HEK293 (cell line): ENCODE results near the gene CREG2.
A peak's percentile ranks its signal among the peaks of the same experiment; 100 is the strongest.

ENCODE experiments used
- CTCF ChIA-PET: fragments of 350-600 bp; formaldehyde crosslinking; extraction: SDS; loops from one replicate; lab custom pipeline; 2021; ENCODE audit warnings: antibody characterized with exemption; lab: Yijun Ruan, JAX
- POLR2A ChIA-PET: fragments of 300-600 bp; formaldehyde crosslinking; extraction: SDS; loops from one replicate; lab custom pipeline; 2020; ENCODE audit warnings: antibody characterized with exemption, inconsistent platforms; lab: Yijun Ruan, JAX
- H3K27ac ChIP-seq: fragments of 200-500 bp; sonication (Bioruptor generic); 2 replicates; pipeline ENCODE4 v1.5.1; 2014; ENCODE audit warnings: low read depth, low read length, control low read depth, inconsistent platforms; ENCODE audit errors: extremely low read depth
- H3K36me3 ChIP-seq, 2 experiments: fragments of 200-500 bp in 1 of 2; sonication (Bioruptor generic) in 1 of 2; 1 replicate in 1 of 2; 2 replicates in 1 of 2; pipeline ENCODE4 v1.5.1; 2014 to 2017; ENCODE audit warnings: inconsistent platforms in 2 of 2, low read length in 2 of 2; ENCODE audit not compliant: control insufficient read depth in 2 of 2, insufficient read depth in 1 of 2
- H3K4me1 ChIP-seq: fragments of 200-500 bp; sonication (Bioruptor generic); 2 replicates; pipeline ENCODE4 v1.5.1; 2014; ENCODE audit warnings: mild to moderate bottlenecking, low read length, inconsistent platforms; ENCODE audit not compliant: control insufficient read depth, insufficient read depth
- H3K4me3 ChIP-seq: 2 replicates; pipeline ENCODE4 v1.5.1; 2011; ENCODE audit warnings: low read depth, mild to moderate bottlenecking, control low read depth, low read length, moderate library complexity
- H3K9me3 ChIP-seq: fragments of 200-500 bp; sonication (Bioruptor generic); 2 replicates; pipeline ENCODE4 v1.5.1; 2014; ENCODE audit warnings: low read depth, low read length, inconsistent platforms; ENCODE audit not compliant: control insufficient read depth, insufficient read depth
- BCL11A ChIP-seq: fragments of 450-650 bp; formaldehyde crosslinking; IDR thresholded peaks from 2 replicates; pipeline ENCODE4 v1.5.1; 2016; ENCODE audit warnings: low read depth, missing biosample characterization, missing genetic modification characterization
- EGR2 ChIP-seq: fragments of 450-650 bp; formaldehyde crosslinking; IDR thresholded peaks from 2 replicates; pipeline ENCODE4 v1.5.1; 2016; ENCODE audit warnings: low read depth, missing biosample characterization, missing genetic modification characterization
- FEZF1 ChIP-seq: fragments of 450-650 bp; formaldehyde crosslinking; IDR thresholded peaks from 2 replicates; pipeline ENCODE4 v1.5.1; 2016; ENCODE audit warnings: missing biosample characterization, missing genetic modification characterization
- KLF16 ChIP-seq: fragments of 450-650 bp; formaldehyde crosslinking; IDR thresholded peaks from 2 replicates; pipeline ENCODE4 v1.5.1; 2017; ENCODE audit warnings: missing biosample characterization, missing genetic modification characterization
- OVOL3 ChIP-seq: fragments of 450-650 bp; formaldehyde crosslinking; IDR thresholded peaks from 2 replicates; pipeline ENCODE4 v1.5.1; 2016; ENCODE audit warnings: missing biosample characterization, missing genetic modification characterization
- SALL2 ChIP-seq: fragments of 450-650 bp; formaldehyde crosslinking; IDR thresholded peaks from 2 replicates; pipeline ENCODE4 v1.5.0; 2017; ENCODE audit warnings: missing biosample characterization, mild to moderate bottlenecking, missing genetic modification characterization, borderline replicate concordance
- TSHZ1 ChIP-seq: fragments of 450-650 bp; formaldehyde crosslinking; IDR thresholded peaks from 2 replicates; pipeline ENCODE4 v1.5.1; 2016; ENCODE audit warnings: missing biosample characterization, missing genetic modification characterization, borderline replicate concordance
- ZBTB7A ChIP-seq: fragments of 450-650 bp; formaldehyde crosslinking; IDR thresholded peaks from 2 replicates; pipeline ENCODE4 v1.5.1; 2016; ENCODE audit warnings: low read depth, missing biosample characterization, missing genetic modification characterization
- ZNF121 ChIP-seq: fragments of 450-650 bp; formaldehyde crosslinking; IDR thresholded peaks from 2 replicates; pipeline ENCODE4 v1.5.1; 2016; ENCODE audit warnings: missing biosample characterization, missing genetic modification characterization
- ZNF140 ChIP-seq: fragments of 450-650 bp; formaldehyde crosslinking; IDR thresholded peaks from 2 replicates; pipeline ENCODE4 v1.5.1; 2016; ENCODE audit warnings: missing biosample characterization, missing genetic modification characterization
- ZNF148 ChIP-seq: fragments of 450-650 bp; formaldehyde crosslinking; IDR thresholded peaks from 2 replicates; pipeline ENCODE4 v1.5.0; 2017; ENCODE audit warnings: missing biosample characterization, missing genetic modification characterization, borderline replicate concordance
- ZNF16 ChIP-seq: fragments of 450-650 bp; formaldehyde crosslinking; IDR thresholded peaks from 2 replicates; pipeline ENCODE4 v1.5.1; 2016; ENCODE audit warnings: low read depth, missing biosample characterization, missing genetic modification characterization
- ZNF202 ChIP-seq: fragments of 450-650 bp; formaldehyde crosslinking; IDR thresholded peaks from 2 replicates; pipeline ENCODE4 v1.5.1; 2016; ENCODE audit warnings: missing biosample characterization, missing genetic modification characterization, borderline replicate concordance
- ZNF274 ChIP-seq, 2 experiments: fragments of 200-500 bp in 1 of 2; fragments of 450-650 bp in 1 of 2; sonication (Bioruptor generic) in 1 of 2; formaldehyde crosslinking in 1 of 2; IDR thresholded peaks; 2 replicates each; pipeline versions ENCODE4 v1.5.1 to v1.6.1; 2014 to 2016; ENCODE audit warnings: borderline replicate concordance in 1 of 2, inconsistent platforms in 1 of 2, low read length in 1 of 2, missing biosample characterization in 1 of 2, missing genetic modification characterization in 1 of 2
- ZNF555 ChIP-seq: fragments of 450-650 bp; formaldehyde crosslinking; conservative IDR thresholded peaks from 2 replicates; pipeline ENCODE4 v1.5.1; 2017; ENCODE audit warnings: missing biosample characterization, mild to moderate bottlenecking, missing genetic modification characterization, inconsistent platforms
- ZNF558 ChIP-seq: fragments of 450-650 bp; formaldehyde crosslinking; IDR thresholded peaks from 2 replicates; pipeline ENCODE4 v1.5.1; 2016; ENCODE audit warnings: missing biosample characterization, missing genetic modification characterization
- ZNF621 ChIP-seq: fragments of 450-650 bp; formaldehyde crosslinking; IDR thresholded peaks from 2 replicates; pipeline ENCODE4 v1.5.1; 2017; ENCODE audit warnings: missing biosample characterization, missing genetic modification characterization
- ZNF624 ChIP-seq: fragments of 450-650 bp; formaldehyde crosslinking; IDR thresholded peaks from 2 replicates; pipeline ENCODE4 v1.5.1; 2017; ENCODE audit warnings: missing biosample characterization, missing genetic modification characterization
- ZNF629 ChIP-seq: fragments of 450-650 bp; formaldehyde crosslinking; IDR thresholded peaks from 2 replicates; pipeline ENCODE4 v1.5.1; 2017; ENCODE audit warnings: missing biosample characterization, missing genetic modification characterization
- TF ChIP-seq, protein P1 (sequence below): fragments of 450-650 bp; IDR thresholded peaks from 2 replicates; pipeline ENCODE4 v1.5.1; 2018; ENCODE audit warnings: missing biosample characterization, missing genetic modification characterization
- TF ChIP-seq, protein P2 (sequence below): fragments of 450-650 bp; formaldehyde crosslinking; IDR thresholded peaks from 2 replicates; pipeline ENCODE4 v1.5.1; 2016; ENCODE audit warnings: missing biosample characterization, missing genetic modification characterization
- TF ChIP-seq, protein P3 (sequence below): fragments of 450-650 bp; formaldehyde crosslinking; IDR thresholded peaks from 2 replicates; pipeline ENCODE4 v1.5.1; 2017; ENCODE audit warnings: missing biosample characterization, missing genetic modification characterization

CREG2 gene

GRCh38 chr2:101299604-101300003 is 87.7 kb downstream of the CREG2 start (continued):
- no peak for TF ChIP-seq ZNF202
- no peak for TF ChIP-seq ZNF624
- no peak for TF ChIP-seq ZNF148 (tag by site-specific recombination)
- no peak for TF ChIP-seq ZNF621 (tag by site-specific recombination)
- no peak for TF ChIP-seq KLF16 (tag by site-specific recombination)
- TF ChIP-seq ZBTB7A (tag by site-specific recombination) = no peak
- no peak for TF ChIP-seq FEZF1 (tag by site-specific recombination)
- TF ChIP-seq ZNF629 = no peak
- TF ChIP-seq BCL11A = no peak
- no peak for TF ChIP-seq EGR2 (tag by site-specific recombination)

DNA sequence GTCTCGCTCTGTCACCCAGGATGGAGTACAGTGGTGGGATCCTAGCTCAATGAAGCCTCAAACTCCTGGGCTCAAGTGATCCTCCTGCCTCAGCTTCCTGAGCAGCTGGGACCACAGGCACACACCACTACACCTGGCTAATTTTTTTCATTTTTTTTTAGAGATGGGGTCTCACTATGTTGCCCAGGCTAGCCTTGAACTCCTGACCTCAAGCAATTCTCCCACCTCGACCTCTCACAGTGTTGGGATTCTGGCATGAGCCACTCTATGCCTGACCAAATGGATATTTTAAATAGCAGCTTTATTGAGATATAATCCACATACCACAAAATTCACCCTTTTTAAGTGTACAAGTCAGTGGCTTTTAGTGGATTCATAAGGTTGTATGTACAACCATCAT is 89.9 kb downstream of the CREG2 start:
- TF ChIP-seq ZNF140 (no peak), SALL2 (tag by site-specific recombination) (no peak), ZNF121 (peak; percentile 65; the same call in 1 of the 2 replicates)
- Histone ChIP-seq H3K9me3 (no peaks in the 10 kb centered on the region), H3K4me1 (no peaks in the 10 kb centered on the region), H3K27ac (no peak overlapping the region), H3K4me3 (no peak overlapping the region), H3K36me3 (peaks cover 4 to 28% of the 10 kb centered on the region in 2 experiments; a peak in 2 of 3 replicates)
- ChIA-PET CTCF (interaction anchor here (0.7 kb wide), 1 partner anchor 185 kb away, joined by 5 read pairs; no protein-coding TSS in a partner anchor), POLR2A (interaction anchor here (1.7 kb wide), 1 partner anchor 11 kb away, joined by 5 read pairs; the partner anchor contains the start of gene RNF149)

DNA sequence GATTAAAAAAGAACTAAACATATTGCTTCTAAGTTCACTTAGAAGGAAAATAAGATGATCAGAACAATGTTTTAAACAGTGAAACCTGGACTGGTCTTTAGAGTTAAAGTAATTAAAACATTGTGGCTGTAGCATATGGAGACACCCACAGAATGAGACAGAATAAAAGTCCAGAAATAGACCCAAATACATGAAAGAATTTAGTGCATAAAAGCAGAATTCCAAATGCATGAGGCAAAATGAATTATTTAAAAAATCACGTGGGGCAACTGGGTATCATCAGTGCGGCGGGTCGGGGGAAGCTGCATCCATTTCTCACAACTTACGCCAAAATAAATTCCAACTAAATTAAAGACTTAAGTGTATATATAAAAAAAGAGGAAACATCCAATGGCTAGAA is 90.9 kb downstream of the CREG2 start:
- POLR2A ChIA-PET = interaction anchor here (1.7 kb wide), 1 partner anchor 12 kb away, joined by 5 read pairs; the partner anchor contains the start of gene RNF149
- no peak overlapping the region for H3K27ac ChIP-seq
- CTCF ChIA-PET = interaction anchor here (0.7 to 1.0 kb wide), 2 partner anchors 46 to 186 kb away, joined by 4 to 5 read pairs; no protein-coding TSS in a partner anchor
- no peaks in the 10 kb centered on the region for H3K4me1 ChIP-seq
- H3K4me3 ChIP-seq = no peak overlapping the region
- peaks cover 7 to 29% of the 10 kb centered on the region in 2 experiments; a peak in 2 of 3 replicates for H3K36me3 ChIP-seq
- TF ChIP-seq, protein P1, sequence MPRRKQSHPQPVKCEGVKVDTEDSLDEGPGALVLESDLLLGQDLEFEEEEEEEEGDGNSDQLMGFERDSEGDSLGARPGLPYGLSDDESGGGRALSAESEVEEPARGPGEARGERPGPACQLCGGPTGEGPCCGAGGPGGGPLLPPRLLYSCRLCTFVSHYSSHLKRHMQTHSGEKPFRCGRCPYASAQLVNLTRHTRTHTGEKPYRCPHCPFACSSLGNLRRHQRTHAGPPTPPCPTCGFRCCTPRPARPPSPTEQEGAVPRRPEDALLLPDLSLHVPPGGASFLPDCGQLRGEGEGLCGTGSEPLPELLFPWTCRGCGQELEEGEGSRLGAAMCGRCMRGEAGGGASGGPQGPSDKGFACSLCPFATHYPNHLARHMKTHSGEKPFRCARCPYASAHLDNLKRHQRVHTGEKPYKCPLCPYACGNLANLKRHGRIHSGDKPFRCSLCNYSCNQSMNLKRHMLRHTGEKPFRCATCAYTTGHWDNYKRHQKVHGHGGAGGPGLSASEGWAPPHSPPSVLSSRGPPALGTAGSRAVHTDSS = no peak
- TF ChIP-seq, protein P2, sequence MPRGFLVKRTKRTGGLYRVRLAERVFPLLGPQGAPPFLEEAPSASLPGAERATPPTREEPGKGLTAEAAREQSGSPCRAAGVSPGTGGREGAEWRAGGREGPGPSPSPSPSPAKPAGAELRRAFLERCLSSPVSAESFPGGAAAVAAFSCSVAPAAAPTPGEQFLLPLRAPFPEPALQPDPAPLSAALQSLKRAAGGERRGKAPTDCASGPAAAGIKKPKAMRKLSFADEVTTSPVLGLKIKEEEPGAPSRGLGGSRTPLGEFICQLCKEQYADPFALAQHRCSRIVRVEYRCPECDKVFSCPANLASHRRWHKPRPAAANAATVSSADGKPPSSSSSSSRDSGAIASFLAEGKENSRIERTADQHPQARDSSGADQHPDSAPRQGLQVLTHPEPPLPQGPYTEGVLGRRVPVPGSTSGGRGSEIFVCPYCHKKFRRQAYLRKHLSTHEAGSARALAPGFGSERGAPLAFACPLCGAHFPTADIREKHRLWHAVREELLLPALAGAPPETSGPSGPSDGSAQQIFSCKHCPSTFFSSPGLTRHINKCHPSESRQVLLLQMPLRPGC (tag by site-specific recombination) = no peak
- TF ChIP-seq ZNF558 (tag by site-specific recombination) = no peak
- TF ChIP-seq OVOL3 (tag by site-specific recombination) = no peak
- no peak for TF ChIP-seq KLF16 (tag by site-specific recombination)
- TF ChIP-seq ZNF555 (tag by site-specific recombination) = no peak
- TF ChIP-seq ZNF274 (IDR thresholded peaks at IDR 0.05; ENCODE audit: low read length) = no peak
- no peak for TF ChIP-seq ZNF274 (tag by site-specific recombination; IDR thresholded peaks at IDR 0.05; ENCODE audit: borderline replicate concordance)
- TF ChIP-seq ZNF16 = no peak
- TF ChIP-seq, protein P3, sequence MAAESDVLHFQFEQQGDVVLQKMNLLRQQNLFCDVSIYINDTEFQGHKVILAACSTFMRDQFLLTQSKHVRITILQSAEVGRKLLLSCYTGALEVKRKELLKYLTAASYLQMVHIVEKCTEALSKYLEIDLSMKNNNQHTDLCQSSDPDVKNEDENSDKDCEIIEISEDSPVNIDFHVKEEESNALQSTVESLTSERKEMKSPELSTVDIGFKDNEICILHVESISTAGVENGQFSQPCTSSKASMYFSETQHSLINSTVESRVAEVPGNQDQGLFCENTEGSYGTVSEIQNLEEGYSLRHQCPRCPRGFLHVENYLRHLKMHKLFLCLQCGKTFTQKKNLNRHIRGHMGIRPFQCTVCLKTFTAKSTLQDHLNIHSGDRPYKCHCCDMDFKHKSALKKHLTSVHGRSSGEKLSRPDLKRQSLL (tag by site-specific recombination) = no peak
- TF ChIP-seq TSHZ1 (tag by site-specific recombination) = no peak
- H3K9me3 ChIP-seq = no peaks in the 10 kb centered on the region
